GM18505 (cell line): ENCODE measurements around the gene F8A3.
"Not testable (repeated sequence)": the region's sequence is repeated elsewhere in the genome, so short reads cannot be mapped to it uniquely, and the experiment has no call there.

ENCODE experiments used
- ATAC-seq: cut with Tn5 transposase; IDR thresholded peaks from one replicate; pipeline ENCODE4 v1.9.1; 2021; ENCODE audit not compliant: unreplicated experiment
- POLR2A ChIP-seq: IDR thresholded peaks from 4 replicates; pipeline ENCODE4 v1.6.1; 2011; ENCODE audit warnings: borderline replicate concordance; ENCODE audit not compliant: insufficient read depth, insufficient read length; ENCODE audit errors: extremely low read depth

F8A3 gene

DNA sequence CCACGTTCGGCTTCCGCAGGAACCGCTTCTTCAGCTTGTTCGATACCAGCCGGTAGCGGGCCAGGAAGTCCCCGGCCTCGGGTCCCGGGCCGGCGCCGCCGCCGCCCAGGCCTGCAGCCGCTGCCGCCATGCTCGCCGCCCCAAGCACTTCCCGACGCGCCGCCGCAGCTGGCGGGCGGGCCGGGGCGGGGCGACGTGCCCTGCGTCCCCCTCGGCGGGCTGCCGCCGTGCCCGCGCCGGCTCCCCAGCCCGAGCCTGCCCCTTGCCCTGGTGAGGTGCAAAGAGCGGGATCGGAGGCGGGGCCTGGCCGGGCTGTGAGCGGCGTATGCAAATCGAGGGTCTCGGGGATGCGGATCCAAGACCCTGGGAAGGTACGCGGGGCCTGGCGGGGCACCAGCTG is at the start of gene F8A3:
Gene F8A3, minus strand, starts transcription at position 150 of the 400 bp plus-strand sequence. Its CDS starts 20 bp downstream, at position 130.
- ATAC-seq: peak; percentile 65

DNA sequence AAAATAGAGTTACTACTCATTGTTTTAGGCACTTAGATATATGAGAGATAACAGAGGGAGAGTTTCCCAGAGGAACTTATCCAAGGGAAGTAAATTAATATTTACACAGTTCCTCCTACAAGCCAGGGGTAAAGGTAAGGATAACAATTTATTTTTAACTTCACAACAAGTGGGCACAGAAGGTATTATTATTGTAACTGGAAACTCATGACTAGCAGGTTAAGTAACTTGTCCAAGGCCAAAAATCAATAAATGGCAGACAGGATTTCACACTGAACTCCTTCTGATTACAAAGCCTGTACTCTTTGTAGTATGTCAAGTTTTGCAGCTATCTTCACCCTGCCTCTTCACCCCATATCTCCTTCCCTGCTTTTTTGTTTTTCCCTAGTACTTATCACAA is 46.9 kb upstream of the F8A3 start:
- TF ChIP-seq POLR2A: no peak
- ATAC-seq: no peak

DNA sequence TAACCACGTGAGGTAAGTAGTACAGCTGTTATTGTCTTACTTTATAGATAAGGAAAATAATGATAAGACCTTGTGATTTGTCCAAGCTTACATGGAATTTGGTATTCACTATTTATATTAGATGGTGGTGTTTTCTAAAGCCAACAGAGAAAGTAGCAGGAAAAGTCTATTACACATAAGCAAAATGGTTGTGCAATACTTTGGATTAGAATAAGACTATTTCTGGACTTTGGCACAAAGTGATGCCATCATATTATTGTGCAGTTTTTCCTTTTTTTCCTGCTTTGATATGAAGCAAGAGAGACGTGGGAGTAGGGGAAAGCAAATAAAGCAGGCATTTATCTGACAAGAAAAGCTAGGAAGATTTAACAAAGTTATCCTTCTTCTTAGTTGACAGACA is 36.7 kb upstream of the F8A3 start:
- not testable (repeated sequence) for ATAC-seq

DNA sequence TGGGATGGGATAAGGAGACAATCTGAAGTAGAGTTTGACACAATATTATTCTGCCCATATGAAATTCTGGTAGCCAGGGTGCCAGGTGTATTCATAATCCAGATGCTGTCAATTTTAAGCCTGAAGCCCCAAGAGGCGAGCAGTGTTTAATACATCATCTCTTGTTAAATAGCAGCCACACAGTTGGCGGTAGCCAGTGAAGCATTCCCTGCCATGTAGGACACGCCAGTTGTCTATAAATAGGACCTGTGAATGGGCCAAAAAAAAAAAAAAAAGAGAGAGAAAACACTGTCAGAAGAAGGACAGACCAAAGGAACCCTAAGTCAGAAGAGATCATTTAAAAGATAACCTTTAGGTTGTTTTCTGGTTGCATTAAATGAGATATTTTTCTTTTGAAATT is 33.0 kb upstream of the F8A3 start:
- ATAC-seq: not testable (repeated sequence)

DNA sequence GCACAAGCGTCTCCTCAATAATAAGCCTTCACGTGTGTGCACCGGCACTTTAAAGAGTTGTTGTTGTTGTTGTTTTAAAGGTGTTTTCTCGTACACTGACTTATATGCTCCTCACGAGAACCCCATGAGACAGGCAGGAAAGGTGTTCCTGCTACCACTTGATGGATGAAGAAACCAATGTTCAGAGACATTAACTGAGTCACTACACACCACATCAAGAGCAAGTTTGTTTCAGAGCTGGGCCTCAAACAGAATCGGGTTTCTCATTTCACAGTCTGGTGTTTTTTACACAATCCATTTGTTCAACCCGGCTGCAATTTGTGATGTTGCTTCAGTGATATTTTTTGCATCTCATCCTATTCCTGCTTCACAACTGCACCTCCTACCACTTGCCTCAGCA is 18.7 kb upstream of the F8A3 start:
- not testable (repeated sequence) for ATAC-seq

GRCh38 chrX:155466269-155466938 is 8.0 kb upstream of the F8A3 start:
- peak; percentile 68 for ATAC-seq

- ATAC-seq: not testable (repeated sequence)
Observed at GRCh38 chrX:155460501-155460900, 2.1 kb upstream of the F8A3 start.

GRCh38 chrX:155457761-155458447 is 516 bp downstream of the F8A3 start:
- ATAC-seq: peak; percentile 50

DNA sequence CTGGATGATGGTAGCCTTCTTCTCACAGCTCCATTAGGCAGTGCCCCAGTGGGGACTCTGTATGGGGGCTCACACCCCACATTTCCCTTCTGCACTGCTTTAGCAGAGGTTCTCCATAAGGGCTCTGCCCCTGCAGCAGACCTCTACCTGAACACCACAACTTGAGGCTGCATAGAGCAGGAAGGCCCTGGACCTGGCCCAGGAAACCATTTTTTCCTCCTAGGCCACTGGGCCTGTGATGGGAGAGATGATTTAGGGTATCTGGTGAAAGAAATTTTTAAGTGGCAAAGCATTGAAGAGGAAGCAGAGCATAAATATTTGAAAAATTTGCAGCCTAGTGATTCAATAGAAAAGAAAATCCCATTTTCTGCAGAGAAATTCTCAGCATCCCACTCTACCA is 17.3 kb downstream of the F8A3 start:
- no peak for TF ChIP-seq POLR2A
- no peak for ATAC-seq

GRCh38 chrX:155435744-155436112 is 22.7 kb downstream of the F8A3 start:
- no peak for TF ChIP-seq POLR2A
- ATAC-seq: no peak

DNA sequence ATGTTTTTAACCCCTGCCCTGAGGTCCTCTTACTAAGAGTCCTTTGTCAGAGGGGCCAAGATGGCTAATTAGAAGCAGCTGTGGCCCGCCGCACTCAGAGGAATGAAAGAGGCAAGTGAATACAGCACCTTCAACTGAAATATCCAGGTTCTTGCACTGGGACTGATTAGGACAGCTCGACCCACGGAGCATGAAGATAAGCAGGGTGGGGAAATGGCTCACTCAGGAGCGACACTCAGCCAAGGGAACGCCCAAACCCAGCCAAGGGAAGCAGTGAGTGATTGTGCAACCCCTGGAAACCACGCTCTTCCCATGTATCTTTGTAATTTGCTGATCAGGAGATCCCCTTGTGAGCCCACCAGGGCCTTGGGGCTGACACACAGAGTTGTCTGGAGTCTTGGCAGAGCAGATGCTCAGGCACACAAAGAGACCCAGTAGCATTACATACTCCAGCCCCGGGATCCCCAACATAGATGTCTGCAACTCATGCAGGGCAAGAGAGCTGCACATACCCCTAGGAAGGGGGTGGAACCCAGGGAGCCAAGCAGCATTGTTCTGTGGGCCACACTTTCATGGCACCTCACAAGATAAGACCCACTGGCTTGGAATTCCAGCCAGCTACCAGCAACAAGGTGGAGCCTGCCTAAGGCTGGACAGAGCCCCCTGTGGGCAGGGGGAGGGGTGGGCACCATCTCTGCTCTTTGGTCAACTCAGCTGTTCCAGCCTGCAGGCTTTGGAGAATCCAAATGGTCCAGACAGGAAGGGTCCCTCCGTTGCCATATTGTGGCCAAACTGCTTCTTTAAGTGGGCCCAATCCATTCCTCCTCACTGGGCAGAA is 23.3 kb downstream of the F8A3 start:
- TF ChIP-seq POLR2A: no peak
- ATAC-seq: no peak

DNA sequence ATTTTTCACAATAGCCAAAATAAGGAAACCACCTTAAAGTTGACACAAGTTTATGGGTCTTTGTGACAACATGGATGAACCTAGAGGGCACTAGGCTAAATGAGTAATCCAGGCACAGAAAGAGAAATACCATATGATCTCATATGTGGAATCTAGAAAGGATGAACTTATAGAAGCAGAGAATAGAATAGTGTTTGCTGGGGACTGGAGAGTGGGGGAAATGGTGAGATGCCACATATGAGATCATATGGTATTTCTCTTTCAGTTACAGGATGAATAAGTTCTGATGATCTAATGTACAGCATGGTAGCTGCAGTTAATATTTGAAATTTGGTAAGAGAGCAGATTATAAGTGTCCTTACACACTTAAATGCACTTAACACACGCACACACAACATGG is 40.7 kb downstream of the F8A3 start:
- TF ChIP-seq POLR2A: no peak
- no peak for ATAC-seq
